Measurements from ENCODE around the gene XYLT1.

GRCh38 chr16:17520111-17520510, 49.4 kb upstream of the XYLT1 start:
- TF ChIP-seq CTCF (conservative IDR thresholded peaks at IDR 0.05; ENCODE audit: low read depth, low read length) (no peak), CEBPB (IDR thresholded peaks at IDR 0.05; ENCODE audit: low read depth, low read length) (no peak), POLR2A (IDR thresholded peaks at IDR 0.05; ENCODE audit: low read depth, low read length) (no peak), MAFK (IDR thresholded peaks at IDR 0.05; ENCODE audit: low read depth, low read length) (no peak)
